Stimulated activated CD4-positive, alpha-beta T cell treated with anti-CD3 and anti-CD28 coated beads, Interleukin-2, amount 100 ng/mL, for 24 hours (primary cell): ENCODE results near the gene SCGN.

Source experiments
- DNase-seq, 2 donors: peaks; one replicate each; pipeline ENCODE4 v3.0.0-alpha.2; 2020

Gene SCGN, protein sequence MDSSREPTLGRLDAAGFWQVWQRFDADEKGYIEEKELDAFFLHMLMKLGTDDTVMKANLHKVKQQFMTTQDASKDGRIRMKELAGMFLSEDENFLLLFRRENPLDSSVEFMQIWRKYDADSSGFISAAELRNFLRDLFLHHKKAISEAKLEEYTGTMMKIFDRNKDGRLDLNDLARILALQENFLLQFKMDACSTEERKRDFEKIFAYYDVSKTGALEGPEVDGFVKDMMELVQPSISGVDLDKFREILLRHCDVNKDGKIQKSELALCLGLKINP

DNA sequence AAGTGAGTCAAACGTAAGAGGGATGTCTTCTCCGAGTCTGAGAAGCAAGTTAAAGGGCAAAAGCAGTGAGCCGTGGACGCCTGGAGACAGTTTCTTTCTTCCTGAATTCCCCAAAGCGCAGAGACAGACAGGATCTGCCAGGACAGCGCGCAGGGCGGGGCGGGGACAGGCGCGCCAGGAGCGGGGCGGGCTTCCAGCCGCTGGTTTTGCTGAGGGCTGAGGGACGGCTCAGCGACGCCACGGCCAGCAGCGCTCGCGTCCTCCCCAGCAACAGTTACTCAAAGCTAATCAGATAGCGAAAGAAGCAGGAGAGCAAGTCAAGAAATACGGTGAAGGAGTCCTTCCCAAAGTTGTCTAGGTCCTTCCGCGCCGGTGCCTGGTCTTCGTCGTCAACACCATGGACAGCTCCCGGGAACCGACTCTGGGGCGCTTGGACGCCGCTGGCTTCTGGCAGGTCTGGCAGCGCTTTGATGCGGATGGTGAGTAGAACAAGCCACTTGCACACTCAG is at the start of gene SCGN:
Gene SCGN, plus strand, starts transcription at position 209 of the 509 bp plus-strand sequence. Its CDS starts 189 bp downstream, at position 398.
- DNase-seq = peak; percentile 41 to 63

DNA sequence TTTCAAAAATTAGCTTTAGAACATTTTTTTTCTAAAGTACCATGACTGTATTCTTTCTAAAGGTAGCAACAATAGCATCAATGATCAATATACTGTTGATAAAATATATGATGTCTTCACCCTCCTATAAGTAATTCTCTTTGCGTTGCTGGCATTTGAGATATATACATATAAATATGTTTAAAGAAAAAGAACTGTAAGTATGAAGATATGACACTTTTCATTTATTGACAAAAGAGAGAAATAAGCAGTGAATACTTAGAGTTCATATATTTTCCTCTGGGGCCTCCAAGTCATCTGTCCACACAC is 49.4 kb upstream of the SCGN start:
- DNase-seq = no peak

DNA sequence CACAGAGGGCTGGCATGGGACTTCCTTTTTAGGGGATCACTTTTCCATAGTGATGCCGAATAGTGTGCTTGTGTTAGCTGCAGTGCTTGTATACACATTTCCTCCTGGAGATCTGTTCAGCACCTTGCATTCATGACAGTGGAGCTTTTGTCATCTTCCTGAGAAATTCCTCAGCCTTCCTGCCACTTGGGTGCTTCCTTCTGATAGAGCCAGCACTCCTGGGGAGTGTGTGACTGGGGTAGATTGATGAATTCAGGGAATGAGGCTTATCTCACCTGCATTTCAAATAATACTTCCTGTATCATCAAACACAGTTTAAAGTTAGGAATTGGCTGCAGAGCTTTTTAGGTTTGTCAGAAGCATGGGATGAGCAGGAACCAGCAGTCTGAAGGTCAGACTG is 48.8 kb upstream of the SCGN start:
- DNase-seq = no peak

DNA sequence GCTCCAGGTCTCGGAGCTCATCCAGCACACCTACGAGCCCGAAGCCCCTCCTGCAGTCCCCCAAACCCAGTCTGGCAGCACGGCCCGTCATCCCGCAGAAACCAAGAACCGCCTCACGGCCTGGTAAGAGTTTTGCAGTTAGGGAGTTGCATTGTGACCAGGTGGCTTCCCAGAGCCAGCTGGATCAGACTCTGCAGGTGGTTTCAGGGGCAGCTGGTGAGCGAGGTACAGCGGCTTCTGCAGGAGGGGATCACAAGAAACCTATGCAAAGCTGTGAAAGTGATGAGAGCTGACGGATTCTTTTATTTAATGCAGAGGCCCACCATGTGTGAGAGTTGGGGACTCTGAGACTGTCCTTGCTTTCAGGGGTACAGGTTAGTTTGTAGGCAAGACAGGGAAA is 45.9 kb upstream of the SCGN start:
- no peak for DNase-seq

DNA sequence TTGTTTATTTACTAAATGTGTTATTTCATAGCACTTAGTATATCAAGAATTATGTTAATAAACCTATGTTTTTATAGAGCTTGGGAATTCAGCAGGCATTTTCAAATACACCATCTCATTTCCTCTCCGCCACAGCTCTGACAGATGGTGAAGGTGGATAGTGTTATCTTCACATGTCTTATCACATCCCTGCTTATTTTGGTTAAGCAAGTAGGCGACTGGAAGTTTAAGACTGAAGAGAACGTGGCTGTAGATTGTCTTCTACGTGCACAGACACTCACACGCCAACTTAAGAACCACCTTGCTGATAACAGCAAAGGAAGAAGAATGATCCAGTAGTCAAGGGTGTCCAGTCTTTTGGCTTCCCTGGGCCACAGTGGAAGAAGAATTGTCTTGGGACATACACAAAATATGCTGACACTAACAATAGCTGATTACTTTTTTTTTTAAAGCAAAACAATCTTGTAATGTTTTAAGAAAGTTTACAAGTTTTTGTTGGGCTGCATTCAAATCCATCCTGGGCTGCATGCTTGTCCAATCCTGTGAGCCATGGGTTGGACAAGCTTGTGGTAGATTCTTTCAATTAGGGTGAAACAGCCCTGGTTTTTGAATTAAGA is 43.3 kb upstream of the SCGN start:
- no peak for DNase-seq

DNA sequence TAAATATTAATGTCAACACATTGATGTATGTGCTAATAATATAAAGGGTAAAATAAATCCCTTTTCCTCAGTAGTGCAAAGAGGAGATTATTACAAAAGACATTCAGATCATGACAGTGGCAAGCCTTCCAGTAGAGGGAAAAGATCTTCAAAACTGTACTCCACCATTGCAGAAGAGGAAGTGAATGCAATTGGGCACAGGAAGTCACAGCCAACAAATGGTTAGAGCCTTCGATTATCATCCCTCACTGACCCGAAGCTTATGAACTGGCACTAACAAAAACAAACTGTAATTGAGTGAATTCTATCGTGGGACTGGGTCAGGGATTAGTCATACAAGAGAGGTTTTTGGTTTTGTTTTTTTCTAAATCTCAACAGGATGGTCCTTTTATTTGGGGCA is 39.3 kb upstream of the SCGN start:
- DNase-seq = no peak

DNA sequence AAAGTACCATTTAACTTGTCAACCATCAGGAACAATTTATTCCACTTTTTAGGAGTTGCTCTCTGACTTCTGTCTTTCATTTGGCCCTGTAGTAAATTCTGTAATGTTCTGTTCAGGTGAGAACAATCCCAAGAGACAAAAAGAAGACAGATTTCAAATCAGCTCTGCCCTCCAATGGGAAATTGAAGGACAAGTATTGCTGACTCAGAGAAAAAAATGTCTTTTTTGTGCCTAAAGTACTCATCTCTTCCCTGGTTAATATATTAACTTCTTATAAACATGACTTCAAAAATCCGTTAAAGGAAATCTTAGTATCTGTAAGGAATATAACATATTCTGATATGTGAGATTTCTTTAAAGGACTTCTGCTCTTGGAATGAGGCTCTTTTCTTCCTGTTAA is 38.6 kb upstream of the SCGN start:
- DNase-seq = no peak

DNA sequence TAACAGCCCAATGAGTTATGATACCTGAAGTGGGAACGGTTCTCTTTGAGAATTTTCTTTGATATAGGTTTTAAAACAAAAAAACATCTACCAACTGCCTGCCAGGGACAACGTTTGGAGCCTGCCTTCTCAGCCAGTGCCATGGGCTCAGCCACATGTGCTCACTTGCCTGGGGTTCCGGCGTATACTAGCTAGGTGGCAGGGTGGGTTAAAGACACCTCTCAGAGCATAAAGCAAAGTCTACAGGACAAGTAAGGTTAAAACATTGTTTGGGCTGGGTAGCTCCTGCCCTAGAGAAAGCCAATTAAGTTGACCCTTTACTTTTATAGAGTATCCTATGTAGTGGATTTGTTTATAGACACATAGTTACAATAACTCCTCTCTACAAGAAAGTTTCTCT is 38.0 kb upstream of the SCGN start:
- DNase-seq = no peak

DNA sequence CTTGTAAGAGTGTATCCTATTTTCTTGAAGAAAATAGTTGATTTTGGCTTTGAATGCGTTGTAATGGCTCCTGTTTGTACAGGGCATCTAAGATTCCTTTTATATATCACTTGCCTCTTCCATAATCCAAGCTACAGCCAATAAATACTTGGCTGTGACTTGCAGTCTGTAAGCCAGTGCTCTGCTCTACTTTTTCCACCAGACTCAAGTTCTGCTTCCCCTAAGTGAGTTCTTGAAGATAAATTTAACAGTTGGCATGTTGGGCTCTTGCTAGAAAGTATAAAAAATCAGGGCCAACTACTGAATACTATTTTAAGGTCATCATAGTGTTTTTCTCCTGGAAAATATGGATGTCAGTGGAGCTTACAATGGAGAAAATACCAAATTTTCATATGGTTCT is 36.5 kb upstream of the SCGN start:
- DNase-seq = no peak

DNA sequence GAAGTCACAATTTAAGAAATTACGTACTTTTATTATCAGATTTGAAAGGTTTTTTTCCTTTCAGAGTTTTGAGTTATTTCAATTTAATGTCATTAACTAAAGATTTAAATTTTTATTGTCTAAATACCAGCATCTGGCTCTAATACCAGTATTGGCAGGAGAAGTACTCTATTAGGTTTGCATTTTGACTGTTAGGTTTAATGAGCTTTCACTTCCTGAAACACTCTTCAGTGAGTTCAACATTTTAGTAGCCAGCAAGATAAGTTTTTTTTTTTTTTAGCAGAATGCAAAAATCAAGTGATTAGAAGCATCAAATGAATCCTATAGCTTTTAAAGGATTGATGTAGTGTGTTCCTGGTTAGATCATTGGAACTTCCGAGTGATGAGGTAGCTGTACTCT is 34.0 kb upstream of the SCGN start:
- DNase-seq = no peak

DNA sequence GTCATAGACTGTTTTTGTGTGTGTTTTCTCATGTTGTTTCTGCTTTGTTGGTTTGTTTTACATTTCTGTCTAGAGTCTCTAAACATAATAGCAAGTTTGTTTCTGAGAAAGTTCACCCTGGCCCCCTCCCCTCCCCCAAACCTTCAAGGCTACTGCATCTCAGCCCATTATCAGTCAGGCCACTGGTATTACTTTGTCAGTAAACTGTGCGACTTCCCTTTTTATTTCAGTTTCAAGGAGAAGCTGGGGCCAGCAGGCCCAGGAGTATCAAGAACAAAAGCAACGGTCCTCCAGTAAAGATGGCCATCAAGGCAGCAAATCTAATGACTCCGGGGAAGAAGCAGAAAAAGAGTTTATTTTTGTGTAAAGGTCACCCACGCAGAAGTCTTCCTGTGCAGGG is 32.8 kb upstream of the SCGN start:
- DNase-seq = no peak

DNA sequence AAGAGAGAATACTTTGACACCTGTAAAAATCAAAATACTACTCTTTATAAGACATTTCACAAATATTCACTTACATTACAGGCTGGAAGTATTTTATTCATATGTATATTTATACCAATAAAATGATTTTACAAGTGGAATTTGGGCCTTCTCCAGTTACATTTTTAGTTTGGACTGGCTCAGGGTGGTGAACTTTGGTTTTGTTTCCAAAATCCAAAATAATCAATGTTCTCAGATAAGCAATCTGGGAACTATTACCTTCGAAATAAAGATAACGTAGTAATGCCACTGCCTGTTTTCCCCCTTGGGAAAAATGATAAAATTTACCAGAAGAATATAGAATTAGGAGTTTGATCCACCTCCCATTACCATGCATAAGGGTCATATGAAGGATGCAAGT is 31.6 kb upstream of the SCGN start:
- no peak for DNase-seq

DNA sequence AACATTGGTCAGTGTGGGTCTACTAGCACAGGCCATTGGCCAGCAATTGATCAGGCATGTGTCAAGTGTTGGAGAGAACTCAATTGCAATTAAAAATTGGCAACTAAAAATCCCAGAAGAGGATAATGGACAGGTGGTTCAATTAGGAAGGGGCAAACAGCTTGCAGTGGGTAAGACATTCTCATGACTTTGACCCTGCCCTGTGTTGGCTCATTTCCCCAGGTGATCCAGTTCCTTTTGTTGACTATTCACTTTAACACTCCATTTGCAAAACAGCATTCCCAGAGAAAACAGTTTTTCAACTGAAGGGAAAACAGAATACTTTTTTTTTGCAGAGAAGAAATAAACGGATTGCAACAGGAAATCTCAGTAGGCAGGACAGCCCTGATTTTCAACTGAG is 28.9 kb upstream of the SCGN start:
- DNase-seq = no peak

DNA sequence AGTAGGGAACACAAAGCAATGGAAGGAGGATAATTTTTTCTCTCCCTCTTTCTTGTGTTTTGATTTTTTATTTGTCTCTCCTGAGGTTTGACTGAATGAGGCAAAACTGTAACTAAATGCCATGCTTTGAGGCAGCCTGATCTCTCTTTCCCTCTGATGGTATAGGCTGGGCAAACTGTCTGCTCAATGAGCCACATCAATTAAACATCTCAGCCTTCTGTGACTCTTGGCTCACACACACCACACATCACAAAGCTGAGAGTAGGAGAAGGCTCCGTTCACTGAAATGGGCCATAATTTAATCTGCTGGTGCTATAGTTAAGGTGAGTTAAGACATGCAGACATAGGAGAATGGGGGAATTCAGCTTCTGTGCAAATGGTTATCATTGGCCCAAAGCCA is 28.1 kb upstream of the SCGN start:
- no peak for DNase-seq

DNA sequence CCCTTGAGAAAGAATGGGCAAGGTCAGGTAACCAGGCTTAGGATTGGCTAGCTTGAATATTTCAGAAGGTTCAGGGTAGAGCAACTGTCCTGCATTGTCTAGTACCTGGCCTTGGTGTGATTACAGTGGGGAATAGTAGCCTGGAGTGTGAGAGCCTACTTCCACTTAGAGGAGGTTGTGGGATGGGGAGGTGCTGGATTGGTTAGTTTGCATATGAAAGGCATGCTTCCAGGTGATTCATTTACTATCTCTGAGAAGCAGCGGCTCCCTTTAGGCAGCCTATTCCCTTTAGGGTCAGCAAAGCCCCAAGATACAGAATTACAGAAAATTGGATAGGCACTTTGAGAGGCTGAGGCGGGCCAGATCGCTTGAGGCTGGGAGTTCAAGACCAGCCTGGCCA is 25.0 kb upstream of the SCGN start:
- DNase-seq = no peak

DNA sequence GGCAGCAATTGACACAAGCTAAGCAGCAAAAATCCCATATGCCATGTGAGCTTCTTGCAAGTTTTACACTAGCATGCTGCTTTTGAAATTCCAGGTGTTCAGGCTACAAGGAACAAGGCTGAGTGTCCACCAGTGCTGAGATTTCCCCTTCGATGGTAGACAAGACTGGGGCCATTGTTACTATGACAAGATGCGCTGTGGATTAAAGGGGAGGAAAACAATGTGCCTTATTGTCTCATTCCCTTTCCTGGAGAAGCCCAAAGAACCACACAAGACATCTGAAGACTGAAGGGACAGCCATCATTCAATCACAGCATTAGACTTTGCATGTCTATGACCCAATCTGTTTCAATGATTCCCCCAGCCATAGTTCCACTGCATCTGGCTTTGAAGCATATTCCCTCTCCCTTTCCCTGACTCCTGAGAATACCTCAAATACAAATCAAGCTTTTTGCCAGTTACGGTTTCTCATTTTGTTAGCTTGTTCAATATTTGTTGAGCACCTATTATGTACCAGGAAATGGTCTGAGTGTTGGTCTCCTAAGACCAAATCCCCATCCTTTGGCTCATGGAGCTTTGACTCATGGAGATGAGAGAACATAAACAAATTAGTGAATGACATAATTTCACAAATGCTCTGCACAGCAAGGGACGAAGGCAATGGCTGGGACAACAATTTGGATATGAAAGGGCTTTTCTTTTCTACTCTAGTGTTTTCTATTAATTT is 23.4 kb upstream of the SCGN start:
- DNase-seq = no peak

DNA sequence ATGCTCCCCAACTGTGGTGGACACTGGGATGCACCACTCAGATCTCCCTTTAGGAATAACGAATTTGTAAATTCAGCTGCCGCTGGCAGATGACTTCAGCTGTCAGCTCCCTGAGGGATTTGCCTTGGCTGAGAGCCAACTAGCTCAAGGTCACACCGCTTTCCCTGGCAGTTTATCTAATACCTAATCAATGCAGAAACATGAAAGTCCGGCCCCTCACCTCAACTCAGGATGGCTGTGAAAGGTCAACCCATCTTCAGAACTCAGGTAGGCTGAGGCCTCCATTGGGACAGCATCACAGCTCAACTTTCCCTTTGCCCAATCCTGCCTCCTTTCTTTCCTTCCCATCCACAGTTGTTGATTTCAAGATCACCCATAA is 22.8 kb upstream of the SCGN start:
- no peak for DNase-seq

DNA sequence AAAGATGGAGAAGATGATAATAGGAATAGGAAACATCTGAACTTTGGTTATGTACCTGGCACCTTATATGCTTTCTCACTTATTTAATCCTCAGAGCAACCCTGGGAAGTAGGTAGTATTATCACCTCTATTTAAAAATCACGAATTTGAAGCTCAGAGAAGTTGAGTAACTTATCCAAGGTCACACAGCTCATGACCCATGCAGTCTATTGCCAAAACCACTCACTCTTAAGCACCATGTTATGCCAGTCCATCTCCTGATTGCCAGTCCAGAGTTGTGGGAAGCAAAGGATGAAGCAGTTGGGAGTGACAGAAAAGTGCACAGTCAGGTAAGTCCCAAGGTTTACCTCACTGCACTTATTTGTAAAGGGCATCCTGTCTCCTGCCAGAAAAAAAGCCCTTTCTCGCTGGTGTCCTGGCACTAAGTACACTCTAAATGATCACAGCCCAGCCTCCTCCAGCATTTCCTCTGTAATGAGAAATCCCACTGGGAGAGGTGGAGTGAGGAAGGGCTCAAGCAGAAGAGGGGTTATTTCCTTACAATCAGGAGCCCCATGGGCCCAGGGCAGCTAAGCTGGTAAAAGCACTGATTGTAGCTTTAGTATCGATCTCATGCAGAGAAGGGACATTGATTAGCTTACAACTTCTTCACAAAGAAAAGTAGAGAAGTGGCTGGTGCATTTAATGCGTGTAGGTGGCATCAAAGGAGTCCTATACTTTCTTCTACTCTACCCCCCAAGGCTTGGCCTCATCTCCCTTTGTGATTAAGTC is 21.3 kb upstream of the SCGN start:
- DNase-seq = no peak

DNA sequence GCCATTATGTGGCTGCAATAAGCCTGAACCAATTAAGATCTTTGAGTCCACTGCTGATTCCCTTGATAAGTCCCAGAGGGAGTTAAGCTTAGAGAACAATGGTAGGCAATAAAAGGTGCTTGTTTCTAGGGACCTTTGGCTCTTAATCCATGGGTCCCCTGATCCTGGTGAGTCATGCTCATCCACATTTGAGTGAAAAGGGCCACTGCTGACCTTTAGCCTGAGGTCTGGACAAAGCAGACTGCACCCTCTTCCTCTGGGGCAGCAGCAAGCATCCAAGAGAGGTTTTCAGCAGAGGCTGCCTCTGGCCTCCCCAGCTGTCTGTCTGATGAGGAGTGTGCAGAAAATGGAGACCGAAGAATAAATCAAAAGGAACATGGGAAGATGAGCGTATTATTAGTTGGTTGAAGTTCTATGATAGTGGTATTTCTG is 16.1 kb upstream of the SCGN start:
- no peak for DNase-seq

DNA sequence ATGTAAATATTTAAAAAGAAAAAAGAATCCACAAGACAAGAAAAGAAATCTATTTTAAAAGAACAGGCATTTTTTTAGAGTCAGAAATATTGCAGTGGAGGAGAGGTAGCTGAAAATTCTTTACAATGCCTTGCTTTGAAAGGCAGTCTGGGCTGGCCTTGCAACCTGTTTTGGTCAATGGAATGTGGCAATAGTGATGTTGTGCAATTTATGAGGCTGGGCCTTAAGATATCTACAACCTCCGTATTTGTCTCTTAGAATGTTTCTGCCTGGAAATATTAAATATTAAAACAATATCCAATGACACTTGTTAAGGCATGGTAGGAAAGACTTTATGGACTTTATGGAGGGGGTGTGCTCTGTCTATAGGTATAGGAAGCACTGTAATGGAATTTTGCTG is 14.8 kb upstream of the SCGN start:
- DNase-seq = no peak

DNA sequence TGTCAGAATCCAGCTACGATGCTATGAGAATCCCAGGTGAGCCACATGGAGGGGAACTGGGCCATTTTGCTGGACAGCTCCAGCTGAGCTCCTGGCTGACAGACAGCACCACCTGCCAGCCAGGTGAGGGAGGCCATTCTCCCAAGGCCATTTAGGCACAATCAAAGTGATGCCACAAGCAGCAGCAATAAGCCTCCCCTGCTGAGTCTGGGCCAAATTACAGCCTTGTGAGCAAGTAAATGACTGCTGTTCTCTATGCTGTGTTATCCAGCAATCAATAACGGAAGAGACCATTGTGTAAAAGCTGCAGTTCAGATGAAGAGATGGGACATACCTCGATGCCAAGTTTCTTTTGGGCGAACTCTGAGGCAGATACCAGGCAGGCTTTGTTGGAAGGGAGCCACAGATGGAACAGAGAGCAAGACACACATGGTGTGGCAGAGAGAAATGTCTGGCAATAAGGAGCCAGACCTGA is 14.0 kb upstream of the SCGN start:
- DNase-seq = no peak

DNA sequence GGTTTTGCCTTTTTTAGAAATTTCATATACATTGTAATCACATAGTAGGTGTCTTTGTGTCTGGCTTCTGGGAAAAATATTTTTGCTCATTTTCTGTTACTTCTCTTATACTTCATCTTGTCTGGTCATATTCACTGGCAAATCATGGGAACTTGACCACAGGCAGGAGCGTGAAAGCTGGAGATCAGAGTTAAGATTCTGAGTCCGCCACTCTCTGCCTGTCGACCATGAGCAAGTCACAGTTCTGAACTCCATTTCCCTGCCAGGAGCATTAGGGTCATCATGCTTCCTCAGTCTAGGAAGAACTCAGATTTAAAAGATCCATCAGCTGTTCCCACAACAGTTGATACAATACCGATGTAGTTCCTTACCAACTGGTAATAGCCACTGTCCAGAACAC is 12.4 kb upstream of the SCGN start:
- DNase-seq = no peak

DNA sequence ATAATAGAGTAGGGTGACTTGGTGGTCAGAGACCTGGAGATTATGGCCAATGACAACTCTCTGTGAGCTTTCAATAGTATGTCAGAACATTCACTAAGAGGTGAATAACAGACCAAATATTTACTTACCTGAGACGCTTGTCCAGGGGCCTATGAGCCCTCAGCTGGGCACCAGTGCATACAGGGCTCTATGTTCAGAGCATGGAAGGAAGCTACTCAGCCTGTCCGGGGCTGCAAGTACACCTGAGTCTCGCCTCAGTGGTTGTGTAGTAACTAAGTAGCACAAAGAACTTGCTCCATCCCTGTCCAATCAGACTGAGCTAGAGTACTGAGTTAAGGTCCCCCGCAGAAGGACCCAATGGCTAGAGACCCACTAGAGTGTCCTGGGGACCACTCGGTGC is 11.6 kb upstream of the SCGN start:
- no peak for DNase-seq

DNA sequence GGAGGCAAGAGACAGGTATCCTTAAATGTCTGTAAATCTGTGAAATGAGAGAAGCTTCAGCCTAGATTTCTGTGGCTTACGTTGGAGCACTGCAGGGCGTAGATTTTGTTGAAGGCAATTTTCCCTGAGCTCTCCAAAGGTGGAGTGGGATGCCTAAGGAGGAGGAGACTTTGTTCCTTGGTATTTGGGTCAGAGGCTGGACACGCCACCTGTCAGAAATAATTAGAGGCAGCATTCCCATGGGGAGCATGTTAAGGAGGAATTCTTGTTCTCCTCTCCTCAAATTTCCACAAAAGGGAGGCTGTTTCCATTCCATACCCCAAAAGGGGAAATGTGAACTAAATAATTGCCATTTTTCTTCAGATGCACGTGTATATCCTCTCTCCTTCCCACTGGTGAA is 11.1 kb upstream of the SCGN start:
- DNase-seq = no peak
